Cardiac muscle cell (in vitro differentiated cells and primary cell): ENCODE data around the gene SPATA33. TPM values are rescaled to one million over a fixed set of nuclear protein-coding genes. Genes with fewer than 3 reads are reported as not detected.
"Not testable (repeated sequence)": the region's sequence is repeated elsewhere in the genome, so short reads cannot be mapped to it uniquely, and the experiment has no call there.

Experiments used
- DNase-seq, 2 donors: peaks; one replicate each; pipeline versions ENCODE4 v3.0.0 to v3.0.0-alpha.2; 2010 to 2017; ENCODE audit warnings: low read depth in 1 of 2, low spot score in 1 of 2
- H3K27ac ChIP-seq: fragments of 200-600 bp; sonication (generic); 2 replicates; pipeline ENCODE4 v1.5.1; 2016
- H3K27me3 ChIP-seq: fragments of 200-600 bp; sonication (generic); 2 replicates; pipeline ENCODE4 v1.6.0; 2016; ENCODE audit warnings: control low read depth
- H3K36me3 ChIP-seq: fragments of 200-600 bp; sonication (generic); 2 replicates; pipeline ENCODE4 v1.5.1; 2016; ENCODE audit warnings: control low read depth
- H3K4me1 ChIP-seq: fragments of 200-600 bp; sonication (generic); 2 replicates; pipeline ENCODE4 v1.8.1; 2017; ENCODE audit warnings: low read depth, mild to moderate bottlenecking, mixed run types
- H3K4me3 ChIP-seq: fragments of 200-600 bp; sonication (generic); 2 replicates; pipeline ENCODE4 v1.5.1; 2016; ENCODE audit warnings: mild to moderate bottlenecking
- H3K9me3 ChIP-seq: fragments of 200-600 bp; sonication (generic); 2 replicates; pipeline ENCODE4 v1.5.1; 2017; ENCODE audit warnings: low read depth, mild to moderate bottlenecking, control low read depth
- CTCF ChIP-seq: IDR thresholded peaks from 2 replicates; pipeline ENCODE4 v1.5.1; 2012; ENCODE audit warnings: low read depth, mild to moderate bottlenecking, low read length
- polyA plus RNA-seq: library from polyadenylated mRNA; unstranded; fragments of >200 nt; fragmentation: Nextera tagmentation; extraction: Ambion mirVana; gene quantifications from 2 replicates; pipeline ENCODE4 v1.2.1, GENCODE V29; 2016
- total RNA-seq: library from RNA; depleted of rRNA; stranded (reverse); fragments of >200 nt; gene quantifications from 2 replicates; pipeline ENCODE4 v1.2.3, GENCODE V29; 2016

SPATA33 gene
- total and polyA plus RNA-seq, 2 experiments from 2014 or later: 8.3 to 13.5 TPM

- no peak overlapping the region for H3K4me3 ChIP-seq
- no peak for TF ChIP-seq CTCF
- H3K36me3 ChIP-seq: no peaks in the 10 kb centered on the region
- no peak overlapping the region for H3K27ac ChIP-seq
- peaks cover 12% of the 10 kb centered on the region for H3K27me3 ChIP-seq
- no peaks in the 10 kb centered on the region for H3K9me3 ChIP-seq
- H3K4me1 ChIP-seq: no peaks in the 10 kb centered on the region
- no peak for DNase-seq
Observed at GRCh38 chr16:89633064-89633631, 24.5 kb upstream of the SPATA33 start.

GRCh38 chr16:89634463-89635385 lies 22.9 kb upstream of the SPATA33 start:
- peaks cover 12% of the 10 kb centered on the region for H3K27me3 ChIP-seq
- H3K9me3 ChIP-seq, H3K27ac ChIP-seq, H3K4me1 ChIP-seq, H3K4me3 ChIP-seq, H3K36me3 ChIP-seq, DNase-seq: not testable (repeated sequence)

- TF ChIP-seq CTCF: no peak
- no peak overlapping the region for H3K27ac ChIP-seq
Observed at GRCh38 chr16:89636663-89637062, 21.0 kb upstream of the SPATA33 start.

GRCh38 chr16:89637379-89637778 lies 20.3 kb upstream of the SPATA33 start:
- H3K4me1 ChIP-seq: peaks cover 7% of the 10 kb centered on the region
- no peaks in the 10 kb centered on the region for H3K36me3 ChIP-seq
- no peak overlapping the region for H3K4me3 ChIP-seq
- no peaks in the 10 kb centered on the region for H3K9me3 ChIP-seq
- no peak for TF ChIP-seq CTCF
- H3K27ac ChIP-seq: no peak overlapping the region
- peaks cover 12% of the 10 kb centered on the region for H3K27me3 ChIP-seq
- no peak for DNase-seq

More at GRCh38 chr16:89636663-89637062, 21.0 kb upstream of the SPATA33 start:
- peaks cover 7% of the 10 kb centered on the region for H3K4me1 ChIP-seq
- no peak overlapping the region for H3K4me3 ChIP-seq
- peaks cover 12% of the 10 kb centered on the region for H3K27me3 ChIP-seq
- no peaks in the 10 kb centered on the region for H3K36me3 ChIP-seq
- no peaks in the 10 kb centered on the region for H3K9me3 ChIP-seq
- DNase-seq: no peak

- TF ChIP-seq CTCF: no peak
- Histone ChIP-seq H3K9me3 (no peaks in the 10 kb centered on the region), H3K27ac (no peak overlapping the region), H3K27me3 (peaks cover 9% of the 10 kb centered on the region), H3K36me3 (no peaks in the 10 kb centered on the region), H3K4me1 (peaks cover 7% of the 10 kb centered on the region), H3K4me3 (no peak overlapping the region)
- no peak for DNase-seq
Observed at GRCh38 chr16:89638455-89638854, 19.2 kb upstream of the SPATA33 start.

GRCh38 chr16:89639385-89639784 lies 18.3 kb upstream of the SPATA33 start:
- TF ChIP-seq CTCF: no peak
- no peak for DNase-seq
- no peaks in the 10 kb centered on the region for H3K27me3 ChIP-seq
- H3K9me3 ChIP-seq: no peaks in the 10 kb centered on the region
- no peak overlapping the region for H3K4me3 ChIP-seq
- no peaks in the 10 kb centered on the region for H3K36me3 ChIP-seq
- peaks cover 7% of the 10 kb centered on the region for H3K4me1 ChIP-seq
- H3K27ac ChIP-seq: no peak overlapping the region
